IPS DF 4.7 (cell line): ENCODE measurements around the gene TMEM69.
"Not testable (repeated sequence)": the region's sequence is repeated elsewhere in the genome, so short reads cannot be mapped to it uniquely, and the experiment has no call there.

Experiments
- DNase-seq: peaks from one replicate; pipeline ENCODE4 v3.0.0-alpha.2; 2013; ENCODE audit warnings: low spot score; ENCODE audit errors: extremely low read depth

Gene TMEM69

GRCh38 chr1:45730780-45731319 lies 42.9 kb downstream of the TMEM69 start:
- DNase-seq, result no peak

- no peak for DNase-seq
These were observed 51.2 kb downstream of the TMEM69 start for GRCh38 chr1:45739137-45739536.

GRCh38 chr1:45739641-45740156 lies 51.7 kb downstream of the TMEM69 start:
- DNase-seq, result not testable (repeated sequence)
